Common myeloid progenitor, CD34-positive (primary cell): ENCODE results near the gene DOCK1.

Experiments used
- CTCF ChIA-PET: fragments of 350-600 bp; sonication (Branson Sonifier 250); formaldehyde crosslinking; loops from one replicate; lab custom pipeline; 2021; ENCODE audit warnings: antibody characterized with exemption; lab: Charles Lee
- POLR2A ChIA-PET: fragments of 350-600 bp; sonication (Branson Sonifier 250); formaldehyde crosslinking; loops from one replicate; lab custom pipeline; 2021; ENCODE audit warnings: antibody characterized with exemption; lab: Charles Lee
- DNase-seq, 3 donors: peaks; one replicate each; pipeline versions ENCODE4 v3.0.0 to v3.0.0-alpha.2; 2013
- H3K27ac ChIP-seq, 2 experiments: 1 replicate in 1 of 2; 2 replicates in 1 of 2; pipeline ENCODE4 v1.7.0; 2013; ENCODE audit warnings: inconsistent platforms in 2 of 2, low read length in 2 of 2, mild to moderate bottlenecking in 2 of 2, low read depth in 1 of 2, moderate library complexity in 1 of 2; ENCODE audit not compliant: severe bottlenecking in 2 of 2, insufficient read depth in 1 of 2, poor library complexity in 1 of 2
- H3K27me3 ChIP-seq, 5 experiments: replicated peaks in 2 of 5; 1 replicate in 3 of 5; 2 replicates in 2 of 5; pipeline versions ENCODE4 v1.6.1 to v1.7.0; 2013; ENCODE audit warnings: low read length in 4 of 5, mild to moderate bottlenecking in 2 of 5, moderate library complexity in 2 of 5, inconsistent platforms in 1 of 5; ENCODE audit not compliant: insufficient read depth in 5 of 5, control insufficient read depth in 4 of 5
- H3K36me3 ChIP-seq, 4 experiments: 1 replicate in 2 of 4; 2 replicates in 2 of 4; pipeline versions ENCODE4 v1.6.1 to v1.7.0; 2013; ENCODE audit warnings: low read length in 3 of 4, control low read depth in 1 of 4, mild to moderate bottlenecking in 1 of 4; ENCODE audit not compliant: control insufficient read depth in 4 of 4, insufficient read depth in 4 of 4
- H3K4me1 ChIP-seq, 4 experiments: 1 replicate in 3 of 4; 2 replicates in 1 of 4; pipeline versions ENCODE4 v1.6.1 to v1.7.1; 2013; ENCODE audit warnings: low read length in 3 of 4, mild to moderate bottlenecking in 3 of 4, control low read depth in 1 of 4, inconsistent platforms in 1 of 4, moderate library complexity in 1 of 4; ENCODE audit not compliant: control insufficient read depth in 4 of 4, insufficient read depth in 4 of 4; ENCODE audit errors: control extremely low read depth in 1 of 4
- H3K4me3 ChIP-seq, 7 experiments: 1 replicate in 4 of 7; 2 replicates in 3 of 7; pipeline versions ENCODE4 v1.5.1 to v1.7.0; 2013; ENCODE audit warnings: mild to moderate bottlenecking in 7 of 7, low read length in 6 of 7, moderate library complexity in 6 of 7, inconsistent platforms in 2 of 7, low read depth in 2 of 7, control low read depth in 1 of 7; ENCODE audit not compliant: insufficient read depth in 4 of 7, control insufficient read depth in 1 of 7; ENCODE audit errors: extremely low read depth in 1 of 7
- H3K9me3 ChIP-seq, 5 experiments: 1 replicate in 4 of 5; 2 replicates in 1 of 5; pipeline versions ENCODE4 v1.6.1 to v1.7.1; 2013; ENCODE audit warnings: low read length in 4 of 5, mild to moderate bottlenecking in 2 of 5, inconsistent platforms in 1 of 5, low read depth in 1 of 5, moderate library complexity in 1 of 5; ENCODE audit not compliant: control insufficient read depth in 4 of 5, insufficient read depth in 2 of 5; ENCODE audit errors: control extremely low read depth in 1 of 5
- WGBS: methylation state at CpG from one replicate; pipeline ENCODE4 v1.1.5; 2013; ENCODE audit not compliant: insufficient coverage; 5-methylcytosine and 5-hydroxymethylcytosine counted together

DOCK1 gene

DNA sequence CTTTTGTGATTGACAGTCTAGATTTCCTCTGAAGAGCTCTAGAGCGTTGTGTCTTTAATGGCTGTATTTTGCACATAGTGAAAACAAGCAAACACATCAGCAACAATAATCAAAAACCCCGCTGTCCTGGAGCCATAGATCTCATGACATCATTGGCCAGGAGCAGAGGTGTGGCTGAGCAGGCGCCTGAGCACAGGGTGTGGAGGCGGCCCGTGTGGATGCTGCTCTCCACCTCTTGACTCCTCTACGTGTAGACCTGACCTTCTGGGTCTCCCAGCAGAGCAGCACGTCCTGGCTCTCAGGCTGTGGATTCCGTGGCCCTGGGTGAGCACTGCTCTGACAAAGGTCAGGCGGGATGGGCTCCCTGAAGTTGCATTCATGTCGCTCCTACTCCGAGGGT lies 354.1 kb downstream of the DOCK1 start:
- Histone ChIP-seq H3K36me3 (peaks cover 0 to 21% (median 3%) of the 10 kb centered on the region in 4 experiments), H3K4me1 (peaks cover 0 to 5% (median 2%) of the 10 kb centered on the region in 4 experiments), H3K4me3 (no peak overlapping the region), H3K27me3 (no peaks in the 10 kb centered on the region), H3K27ac (no peak overlapping the region), H3K9me3 (peaks cover 0 to 4% (median 2%) of the 10 kb centered on the region in 5 experiments)
- ChIA-PET POLR2A (no interaction called here), CTCF (no interaction called here)
- no peak for DNase-seq
- WGBS = 94% methylated on average over 8 of the region's 11 CpGs

DNA sequence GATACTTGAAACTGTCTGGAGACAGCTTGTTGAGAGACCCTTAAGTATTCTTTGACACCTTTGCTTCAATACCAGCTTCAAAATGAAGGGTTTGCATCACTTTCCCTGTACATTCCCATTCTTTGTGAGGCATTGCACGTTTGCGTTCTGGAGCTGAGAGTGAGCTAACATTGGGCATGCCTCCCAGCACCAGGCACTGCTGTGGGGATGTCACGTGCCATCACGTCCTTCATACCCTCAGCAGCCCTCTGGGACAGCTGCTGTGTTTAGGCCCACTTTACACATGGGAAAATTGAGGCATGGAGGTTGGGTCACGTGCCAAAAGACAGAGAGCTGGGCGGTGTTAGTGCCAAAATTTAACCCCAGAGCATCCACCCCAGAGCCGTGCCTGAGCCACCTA lies 357.4 kb downstream of the DOCK1 start:
- H3K4me3 ChIP-seq = no peak overlapping the region
- H3K27ac ChIP-seq = no peak overlapping the region
- WGBS = 90% methylated on average over 4 of the region's 7 CpGs
- no peaks in the 10 kb centered on the region for H3K4me1 ChIP-seq
- no peak for DNase-seq
- POLR2A ChIA-PET = no interaction called here
- H3K9me3 ChIP-seq = peaks cover 0 to 4% (median 2%) of the 10 kb centered on the region in 5 experiments
- CTCF ChIA-PET = no interaction called here
- H3K36me3 ChIP-seq = peaks cover 0 to 16% (median 3%) of the 10 kb centered on the region in 4 experiments
- H3K27me3 ChIP-seq = no peaks in the 10 kb centered on the region

DNA sequence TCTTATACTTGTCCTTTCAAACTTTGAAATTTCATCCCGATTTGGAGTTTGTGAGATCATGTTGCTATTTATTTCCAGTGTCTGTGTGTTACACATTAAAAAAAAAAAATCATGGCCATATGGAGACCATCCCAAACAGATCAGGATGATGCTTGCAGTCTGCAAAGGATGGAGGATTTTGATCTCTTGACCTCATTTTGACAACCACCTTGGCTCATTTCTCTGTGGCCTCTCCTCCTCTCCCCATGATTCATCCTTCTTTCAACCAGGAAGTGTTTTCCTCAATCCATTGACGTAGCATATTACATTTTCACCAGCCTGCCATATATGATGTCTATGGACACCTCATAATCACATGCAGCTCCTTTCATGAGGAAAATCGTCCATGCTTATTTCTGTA lies 360.1 kb downstream of the DOCK1 start:
- H3K36me3 ChIP-seq = peaks cover 0 to 4% (median 0%) of the 10 kb centered on the region in 4 experiments
- peaks cover 0 to 4% (median 2%) of the 10 kb centered on the region in 5 experiments for H3K9me3 ChIP-seq
- no peak for DNase-seq
- no peak overlapping the region for H3K27ac ChIP-seq
- ChIA-PET POLR2A (no interaction called here), CTCF (no interaction called here)
- no peaks in the 10 kb centered on the region for H3K4me1 ChIP-seq
- no peaks in the 10 kb centered on the region for H3K27me3 ChIP-seq
- 100% methylated on average over 2 of the region's 3 CpGs for WGBS
- H3K4me3 ChIP-seq = no peak overlapping the region

DNA sequence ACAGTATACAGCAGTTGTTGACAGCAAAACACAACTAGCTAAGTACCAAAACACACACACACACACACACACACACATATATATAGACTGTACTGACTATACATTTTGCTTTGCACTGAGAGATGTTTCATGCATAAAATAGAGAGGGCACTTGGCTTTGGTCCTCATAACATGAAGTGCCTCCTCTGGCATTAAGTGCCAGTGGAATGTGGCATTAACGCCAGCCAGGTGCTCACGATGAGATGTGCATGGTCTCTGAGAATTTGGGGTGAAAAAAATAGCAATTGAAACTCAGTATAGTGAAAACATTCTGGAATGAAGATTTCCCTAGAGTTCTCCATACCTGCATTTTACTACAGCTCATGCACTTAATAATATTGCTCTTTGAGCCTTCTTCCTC lies 361.2 kb downstream of the DOCK1 start:
- DNase-seq = no peak
- 92% methylated on average over 2 of the region's 2 CpGs for WGBS
- H3K4me3 ChIP-seq = no peak overlapping the region
- no peak overlapping the region for H3K27ac ChIP-seq
- peaks cover 0 to 4% (median 0%) of the 10 kb centered on the region in 4 experiments for H3K36me3 ChIP-seq
- ChIA-PET CTCF (no interaction called here), POLR2A (no interaction called here)
- H3K9me3 ChIP-seq = no peaks in the 10 kb centered on the region
- H3K4me1 ChIP-seq = no peaks in the 10 kb centered on the region
- no peaks in the 10 kb centered on the region for H3K27me3 ChIP-seq

DNA sequence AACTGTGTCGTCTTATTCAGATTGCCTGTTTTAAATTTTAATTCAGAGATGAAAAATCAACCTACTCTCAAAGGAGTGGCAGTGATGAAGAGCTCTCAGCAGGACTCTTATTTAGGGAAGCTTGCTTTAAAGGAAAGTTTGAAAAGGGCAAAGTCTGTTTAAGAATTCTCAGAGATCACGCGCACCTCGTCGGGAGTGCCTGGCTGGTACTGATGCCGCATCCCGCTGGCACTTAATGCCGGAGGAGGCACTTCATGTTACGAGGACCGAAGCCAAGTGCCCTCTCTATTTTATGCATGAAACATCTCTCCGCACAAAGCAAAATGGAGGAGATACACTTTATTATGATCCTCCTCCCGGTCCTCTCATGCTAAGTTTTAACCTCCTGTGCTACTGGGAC lies 362.2 kb downstream of the DOCK1 start:
- Histone ChIP-seq H3K4me3 (no peak overlapping the region), H3K4me1 (no peaks in the 10 kb centered on the region), H3K36me3 (peaks cover 0 to 8% (median under 1%) of the 10 kb centered on the region in 4 experiments), H3K27ac (no peak overlapping the region), H3K27me3 (no peaks in the 10 kb centered on the region), H3K9me3 (peaks cover 0 to 2% (median 0%) of the 10 kb centered on the region in 5 experiments)
- ChIA-PET CTCF (no interaction called here), POLR2A (no interaction called here)
- DNase-seq = no peak
- WGBS = 99% methylated on average over 11 of the region's 12 CpGs

DNA sequence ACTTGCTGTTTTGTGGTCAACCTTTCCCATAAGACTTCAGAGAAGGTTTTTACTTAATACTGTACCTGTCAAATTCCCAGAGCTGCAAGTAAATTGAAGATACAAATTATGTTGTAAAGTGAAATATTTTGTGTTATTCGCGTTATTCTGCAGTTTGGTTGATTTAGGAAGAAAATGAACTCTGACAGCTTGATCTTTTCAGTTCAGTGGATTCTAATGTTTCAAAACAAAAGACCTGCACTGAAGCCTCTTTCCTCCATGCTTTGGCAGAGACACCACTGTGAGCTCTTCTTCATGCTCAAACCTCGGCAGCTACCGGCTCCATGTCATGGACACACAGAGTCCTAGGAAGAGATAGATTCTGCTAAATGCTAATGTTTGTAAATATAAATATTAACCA lies 366.8 kb downstream of the DOCK1 start:
- ChIA-PET CTCF (no interaction called here), POLR2A (no interaction called here)
- WGBS = 95% methylated on average over 2 of the region's 4 CpGs
- no peak overlapping the region for H3K27ac ChIP-seq
- no peaks in the 10 kb centered on the region for H3K27me3 ChIP-seq
- H3K9me3 ChIP-seq = peaks cover 0 to 2% (median 1%) of the 10 kb centered on the region in 5 experiments
- no peak overlapping the region for H3K4me3 ChIP-seq
- peaks cover 0 to 16% (median under 1%) of the 10 kb centered on the region in 4 experiments for H3K36me3 ChIP-seq
- no peaks in the 10 kb centered on the region for H3K4me1 ChIP-seq
- no peak for DNase-seq

DNA sequence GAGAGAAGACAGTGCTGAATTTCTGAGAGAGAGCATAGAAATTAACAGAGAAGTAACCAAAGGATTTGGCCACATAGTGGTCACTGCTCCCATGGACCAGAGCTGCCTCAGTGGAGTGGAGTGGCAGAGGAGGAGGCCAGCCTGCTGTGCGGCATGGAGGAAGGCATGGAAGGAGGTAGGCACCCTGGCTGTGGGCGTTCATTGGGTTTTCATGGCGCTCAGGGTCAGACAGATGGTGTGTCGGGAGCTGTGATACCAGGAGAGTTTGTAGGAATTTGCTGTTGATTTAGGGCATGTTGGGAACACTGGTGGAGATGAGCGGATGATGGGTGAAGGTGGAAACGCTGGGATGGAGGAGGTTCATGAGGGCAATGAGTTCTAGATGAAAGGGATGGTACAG lies 370.0 kb downstream of the DOCK1 start:
- ChIA-PET POLR2A (no interaction called here), CTCF (no interaction called here)
- Histone ChIP-seq H3K9me3 (peaks cover 0 to 2% (median 1%) of the 10 kb centered on the region in 5 experiments), H3K27ac (no peak overlapping the region), H3K27me3 (no peaks in the 10 kb centered on the region), H3K4me3 (no peak overlapping the region), H3K4me1 (no peaks in the 10 kb centered on the region), H3K36me3 (peaks cover 0 to 11% (median under 1%) of the 10 kb centered on the region in 4 experiments)
- WGBS = 100% methylated on average over 5 of the region's 6 CpGs
- no peak for DNase-seq
